ENCODE results near the gene HEG1.

- TF ChIP-seq CTCF (IDR thresholded peaks at IDR 0.05 in 4 of 5, conservative IDR thresholded peaks at IDR 0.05 in 1 of 5) (no peak), POLR2A (IDR thresholded peaks at IDR 0.05) (no peak)
Measured at GRCh38 chr3:125024817-125025216, 31.0 kb downstream of the HEG1 start.

Measured in gastrocnemius medialis (tissue), 4 donors.